NCI-H1048 (cell line): ENCODE data around the gene SCG3.

ENCODE experiments used
- DNase-seq: peaks from one replicate; lab custom pipeline; 2025; lab: John Stamatoyannopoulos, UW

The SCG3 gene

GRCh38 chr15:51678096-51678495 lies 3.2 kb upstream of the SCG3 start:
- no peak for DNase-seq

GRCh38 chr15:51680321-51680720 lies 982 bp upstream of the SCG3 start:
- no peak for DNase-seq

DNA sequence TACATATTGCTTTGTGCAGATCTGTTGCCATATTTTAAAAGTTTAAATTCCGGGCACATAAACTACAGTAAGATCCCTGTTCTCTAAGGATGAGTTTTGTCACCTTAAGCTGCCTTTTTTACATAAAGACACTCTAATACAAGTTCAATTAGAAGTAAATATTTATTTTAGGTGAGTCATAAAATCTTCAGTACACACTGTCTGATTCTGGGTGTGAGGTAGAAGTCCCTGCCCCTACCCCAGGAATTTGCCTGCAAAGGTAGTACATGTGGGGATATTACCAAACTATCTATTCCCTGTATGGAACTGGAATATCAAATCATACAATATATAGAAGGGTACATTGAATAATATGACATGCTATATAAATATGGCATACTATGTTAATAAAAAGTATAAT lies 6.3 kb downstream of the SCG3 start:
- no peak for DNase-seq

DNA sequence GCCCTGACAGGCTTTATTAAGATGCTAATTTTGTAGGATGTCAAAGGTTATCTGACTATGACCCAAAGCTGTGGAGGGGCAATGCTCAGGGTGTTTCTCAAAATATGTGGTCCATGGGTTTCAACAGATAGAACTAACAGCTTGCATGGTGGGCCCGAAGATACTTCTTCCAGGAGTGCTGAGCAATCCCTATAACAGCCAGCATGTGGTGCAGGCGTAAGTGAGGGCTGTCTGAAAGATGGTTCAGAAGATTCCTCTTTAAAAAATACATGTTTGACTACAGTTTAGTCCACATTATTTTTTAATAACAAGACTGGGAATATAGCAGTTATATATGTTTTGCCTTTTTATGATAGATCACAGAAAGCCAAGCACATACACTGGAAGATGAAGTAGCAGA lies 7.6 kb downstream of the SCG3 start:
- no peak for DNase-seq

DNA sequence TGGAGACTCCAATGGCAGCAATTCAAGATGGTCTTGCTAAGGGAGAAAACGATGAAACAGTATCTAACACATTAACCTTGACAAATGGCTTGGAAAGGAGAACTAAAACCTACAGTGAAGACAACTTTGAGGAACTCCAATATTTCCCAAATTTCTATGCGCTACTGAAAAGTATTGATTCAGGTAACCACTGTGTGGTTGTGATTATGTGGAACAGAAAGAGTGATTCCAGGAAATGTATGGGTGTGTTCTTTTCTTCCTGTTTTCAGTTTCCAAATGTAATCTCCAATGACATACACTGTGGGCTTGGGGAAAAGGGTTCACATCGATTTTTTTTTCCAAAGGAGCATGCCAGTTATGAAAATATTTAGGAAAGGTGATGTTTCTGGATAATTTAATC lies 10.9 kb downstream of the SCG3 start:
- DNase-seq: no peak

DNA sequence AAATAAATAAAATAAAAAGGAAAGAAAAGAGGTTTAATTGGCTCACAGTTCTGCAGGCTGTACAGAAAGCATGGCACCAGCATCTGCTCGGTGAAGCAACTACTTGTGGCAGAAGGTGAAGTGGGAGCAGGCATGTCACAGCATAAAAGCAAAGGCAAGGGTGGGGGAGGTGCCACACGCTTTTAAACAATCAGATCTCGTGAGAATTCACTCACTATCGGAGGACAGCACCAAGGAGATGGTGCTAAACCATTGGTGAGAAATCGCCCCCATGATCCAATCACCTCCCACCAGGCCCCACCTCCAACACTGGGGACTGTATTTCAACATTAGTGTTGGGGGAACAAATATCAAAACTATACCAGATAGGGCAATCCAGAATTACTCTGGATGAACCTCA lies 15.3 kb downstream of the SCG3 start:
- DNase-seq: no peak

DNA sequence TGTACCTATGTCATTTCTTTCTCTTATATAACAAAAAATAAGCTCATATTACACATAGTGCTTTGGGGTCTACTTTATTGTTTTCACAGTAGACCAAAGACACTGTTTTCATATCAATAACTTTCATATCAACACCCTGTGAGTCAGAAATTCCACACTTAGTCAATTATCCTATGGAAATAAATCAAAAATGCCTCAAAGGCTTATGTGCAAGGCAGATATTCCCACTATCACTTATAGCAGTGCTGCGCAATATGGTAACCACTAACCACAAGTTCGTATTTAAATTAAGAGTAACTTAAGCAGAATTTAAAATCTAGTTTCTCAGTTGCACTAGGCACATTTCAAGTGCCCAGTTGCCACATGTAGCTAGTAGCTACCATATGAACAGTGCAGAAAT lies 15.9 kb downstream of the SCG3 start:
- DNase-seq: no peak

- no peak for DNase-seq
Measured at GRCh38 chr15:51699373-51699772, 18.1 kb downstream of the SCG3 start.

DNA sequence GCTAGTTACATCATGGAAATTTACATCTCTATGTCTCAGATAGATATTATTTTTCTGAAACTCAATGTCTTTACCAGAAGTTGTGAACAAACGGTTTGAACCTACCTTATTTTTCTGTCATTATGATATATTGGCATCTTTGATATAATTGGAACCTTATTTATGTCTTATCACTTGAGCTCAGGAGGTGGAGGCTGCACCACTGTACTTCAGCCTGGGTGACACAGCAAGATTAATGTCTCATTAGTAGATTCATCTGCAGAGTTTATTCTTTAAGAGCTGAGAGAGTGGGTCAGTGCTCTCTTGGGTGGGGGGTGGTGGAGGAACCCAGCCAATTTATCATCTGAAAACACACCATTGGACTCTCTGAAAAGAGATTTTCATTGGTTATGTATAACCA lies 21.4 kb downstream of the SCG3 start:
- DNase-seq: no peak

DNA sequence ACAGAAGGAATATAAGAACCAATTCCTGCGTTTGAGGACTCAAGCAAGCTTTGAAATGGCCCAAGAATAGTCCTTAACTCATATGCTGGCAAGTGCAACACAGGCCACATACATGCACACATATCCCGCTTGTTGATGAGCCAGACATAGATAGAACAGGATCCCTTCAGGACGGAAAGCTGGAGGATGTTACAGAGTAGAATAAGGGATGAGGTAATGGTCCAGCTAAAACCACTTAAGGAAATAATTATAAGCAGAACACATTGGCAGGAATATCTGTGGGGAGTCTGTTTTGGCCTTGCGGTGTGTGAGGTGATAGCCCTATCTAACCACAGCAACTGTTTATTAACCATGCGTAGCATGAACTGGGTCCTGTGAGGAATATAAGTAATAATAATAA lies 25.0 kb downstream of the SCG3 start:
- DNase-seq: no peak

- no peak for DNase-seq
Measured at GRCh38 chr15:51706926-51707608, 25.8 kb downstream of the SCG3 start.

DNA sequence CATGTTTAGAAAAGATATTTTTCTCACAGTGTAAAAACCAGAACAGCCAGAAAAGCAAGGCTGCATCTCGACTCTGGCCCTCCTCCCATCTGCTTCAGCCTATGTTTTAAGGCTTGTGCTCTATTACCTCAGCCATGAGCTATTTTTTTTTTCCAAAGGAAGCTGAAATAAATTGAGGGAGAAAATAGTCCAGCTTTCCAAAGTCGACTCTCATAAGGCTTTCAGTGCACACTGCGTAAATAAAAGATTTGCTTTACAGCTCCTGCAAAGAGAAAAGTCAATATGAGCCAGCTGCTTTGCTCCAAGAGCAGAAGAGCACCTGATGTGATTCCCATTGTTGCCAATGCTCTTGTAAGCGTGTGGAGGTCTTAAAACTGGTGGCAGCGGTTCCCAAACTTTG lies 26.7 kb downstream of the SCG3 start:
- DNase-seq: no peak

- DNase-seq: no peak
Measured at GRCh38 chr15:51709031-51709430, 27.7 kb downstream of the SCG3 start.

GRCh38 chr15:51714162-51714561 lies 32.9 kb downstream of the SCG3 start:
- DNase-seq: no peak

DNA sequence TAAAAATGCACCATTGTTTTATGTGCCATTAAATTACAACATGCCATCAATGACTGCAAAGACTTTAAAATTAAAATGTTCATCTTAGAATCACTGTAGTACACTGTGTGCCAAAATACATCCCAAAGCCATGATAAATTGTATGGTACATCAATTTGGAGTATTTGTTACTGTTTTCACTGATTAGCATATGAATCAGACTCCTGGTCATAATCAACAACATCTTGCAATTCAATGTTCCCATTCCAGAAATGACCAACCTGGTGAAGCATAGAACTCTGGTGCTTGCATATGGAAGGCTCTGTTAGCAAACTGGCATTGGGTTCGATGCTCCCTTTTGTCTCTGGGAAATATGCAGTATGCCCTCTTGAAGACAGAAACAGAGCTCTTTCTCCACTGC lies 33.6 kb downstream of the SCG3 start:
- DNase-seq: no peak

DNA sequence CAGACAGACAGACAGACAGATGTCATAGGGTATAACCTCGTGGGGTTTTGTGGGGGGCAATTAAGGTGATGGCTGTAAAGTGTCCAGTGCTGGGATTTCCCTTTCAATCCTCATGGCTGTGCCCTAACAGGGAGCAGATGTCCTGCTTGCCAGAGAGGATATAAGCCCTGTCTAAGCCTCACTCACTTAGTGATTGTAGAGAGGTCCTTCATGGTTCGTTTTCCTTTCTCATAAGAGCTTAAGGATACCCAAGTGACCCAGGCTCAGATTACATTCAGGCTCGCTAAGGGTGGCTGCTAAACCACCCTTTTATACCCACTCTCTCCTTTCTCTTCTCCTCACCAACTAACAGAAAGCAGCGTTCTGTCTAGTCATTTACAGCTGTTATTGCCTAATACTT lies 36.9 kb downstream of the SCG3 start:
- no peak for DNase-seq

DNA sequence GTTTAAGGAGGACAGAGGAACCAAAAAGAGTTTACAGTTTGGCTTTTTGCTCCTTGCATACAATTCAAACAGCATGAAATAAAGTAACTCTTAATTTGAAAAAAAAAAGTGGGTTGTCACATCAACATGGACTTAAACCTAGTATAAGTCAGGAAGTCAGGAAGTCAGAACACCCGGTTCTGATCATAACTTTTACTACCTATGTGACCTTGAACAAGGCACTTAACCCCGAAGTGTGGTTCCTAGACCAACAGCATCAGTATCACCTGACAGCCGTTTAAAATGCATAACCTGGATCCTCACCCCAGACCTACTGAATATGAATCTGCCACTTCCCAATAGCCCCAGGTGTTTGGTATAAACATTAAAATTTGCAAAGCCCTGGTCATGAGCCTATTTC lies 37.4 kb downstream of the SCG3 start:
- no peak for DNase-seq

DNA sequence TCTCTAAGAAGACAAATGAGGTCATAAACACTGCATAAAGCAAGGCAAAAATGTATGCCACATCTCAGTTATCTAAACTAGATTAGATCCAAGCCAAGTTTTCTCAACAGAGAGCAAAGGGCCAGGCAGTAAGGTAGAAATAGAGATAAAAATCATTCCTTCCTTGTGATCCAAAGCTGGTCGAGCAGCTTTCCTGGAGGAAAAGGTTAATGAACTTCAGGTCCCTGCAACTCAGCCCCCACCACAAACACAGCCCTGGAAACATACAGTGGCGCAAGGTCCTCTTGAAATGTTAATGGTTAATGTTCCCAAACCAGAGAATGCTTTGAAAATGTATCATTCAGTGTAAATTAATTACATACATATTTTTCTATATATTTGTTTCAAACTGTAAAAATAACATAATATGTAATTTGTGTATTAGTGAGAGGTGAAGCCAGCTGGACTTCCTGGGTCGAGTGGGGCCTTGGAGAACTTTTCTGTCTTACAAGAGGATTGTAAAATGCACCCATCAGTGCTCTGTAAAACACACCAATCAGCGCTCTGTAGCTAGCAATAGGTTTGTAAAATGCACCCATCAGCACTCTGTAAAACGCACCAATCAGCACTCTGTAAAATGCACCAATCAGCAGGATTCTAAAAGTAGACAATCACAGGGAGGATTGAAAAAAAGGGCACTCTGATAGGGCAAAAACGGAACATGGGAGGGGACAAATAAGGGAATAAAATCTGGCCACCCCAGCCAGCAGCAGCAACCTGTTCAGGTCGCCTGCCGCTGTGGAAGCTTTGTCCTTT lies 39.1 kb downstream of the SCG3 start:
- DNase-seq: no peak

- no peak for DNase-seq
Measured at GRCh38 chr15:51721199-51721960, 40.1 kb downstream of the SCG3 start.

GRCh38 chr15:51724199-51724598 lies 42.9 kb downstream of the SCG3 start:
- no peak for DNase-seq

DNA sequence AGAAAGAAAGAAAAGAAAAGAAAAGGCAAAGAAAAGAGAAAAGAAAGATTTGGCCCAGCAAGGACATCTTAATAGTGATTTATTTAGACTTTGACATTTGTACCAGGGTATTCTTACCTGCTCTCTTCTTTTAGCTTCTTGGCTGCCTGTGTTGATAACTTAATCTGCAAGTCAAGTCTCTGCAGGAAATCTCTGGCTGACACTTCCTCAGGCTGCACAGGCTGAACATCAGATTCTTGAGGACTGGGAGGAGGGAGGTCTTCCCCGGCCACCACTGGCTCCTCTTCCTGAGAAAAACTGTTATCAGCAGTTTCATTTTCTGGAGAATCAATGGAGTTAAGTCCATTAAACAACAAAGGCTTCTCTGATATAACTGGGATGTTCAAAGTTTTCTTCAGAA lies 43.4 kb downstream of the SCG3 start:
- no peak for DNase-seq

GRCh38 chr15:51726302-51727073 lies 45.2 kb downstream of the SCG3 start:
- no peak for DNase-seq
